ENCODE data around the gene PPP1R9B.

PPP1R9B gene

GRCh38 chr17:50164697-50164988, 14.2 kb upstream of the PPP1R9B start:
- TF ChIP-seq CTCF (IDR thresholded peaks at IDR 0.05), result no peak

GRCh38 chr17:50163843-50164696, 13.6 kb upstream of the PPP1R9B start:
- TF ChIP-seq CTCF (IDR thresholded peaks at IDR 0.05), result no peak

- no peak for TF ChIP-seq CTCF (IDR thresholded peaks at IDR 0.05)
These were observed 12.2 kb upstream of the PPP1R9B start for GRCh38 chr17:50162466-50163254.

GRCh38 chr17:50161911-50162288, 11.4 kb upstream of the PPP1R9B start:
- no peak for TF ChIP-seq CTCF (IDR thresholded peaks at IDR 0.05)

GRCh38 chr17:50161023-50161910, 10.8 kb upstream of the PPP1R9B start:
- TF ChIP-seq CTCF (IDR thresholded peaks at IDR 0.05), result peak; percentile 96

- TF ChIP-seq CTCF (IDR thresholded peaks at IDR 0.05), result no peak
These were observed 7.4 kb upstream of the PPP1R9B start for GRCh38 chr17:50157891-50158290.

- TF ChIP-seq CTCF (IDR thresholded peaks at IDR 0.05), result no peak
These were observed 4.8 kb upstream of the PPP1R9B start for GRCh38 chr17:50155115-50155819.

Data from LNCAP (cell line).